ENCODE results near the gene HAAO.

Gene HAAO

DNA sequence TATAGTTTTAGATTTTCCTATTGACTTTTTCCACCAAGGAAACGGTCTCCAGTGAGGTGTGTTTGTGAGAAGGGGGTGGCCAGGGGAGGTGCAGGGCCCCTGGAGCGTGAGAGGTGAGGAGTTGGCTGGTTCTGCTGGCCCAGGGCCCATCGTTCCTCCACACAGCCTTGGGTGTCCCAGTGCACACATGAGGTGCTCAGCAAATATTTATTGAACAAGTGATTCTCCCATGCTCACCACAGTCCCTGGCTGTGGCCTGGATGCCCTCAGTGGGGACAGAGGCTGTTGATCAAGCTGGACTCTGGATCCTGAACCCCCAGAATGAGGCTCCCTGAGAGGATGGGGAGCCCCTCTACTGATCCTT is 5.0 kb downstream of the HAAO start:
- no peaks in the 10 kb centered on the region for H4K20me1 ChIP-seq (ENCODE audit: insufficient read depth, low read length, poor library complexity, severe bottlenecking)
- peaks cover 7% of the 10 kb centered on the region for H3K4me1 ChIP-seq (ENCODE audit: insufficient read depth, low read length, poor library complexity, severe bottlenecking)
- no peak overlapping the region for H3K9ac ChIP-seq (ENCODE audit: low read depth, low read length, poor library complexity, severe bottlenecking)
- no peak overlapping the region for H3K4me2 ChIP-seq (ENCODE audit: low read depth, low read length, poor library complexity, severe bottlenecking)
- H3K4me3 ChIP-seq (ENCODE audit: low read length, poor library complexity, severe bottlenecking) = no peak overlapping the region
- no peak overlapping the region for H2AFZ ChIP-seq (ENCODE audit: low read length)
- no peaks in the 10 kb centered on the region for H3K9me3 ChIP-seq (ENCODE audit: insufficient read depth, low read depth, low read length)
- no peaks in the 10 kb centered on the region for H3F3A ChIP-seq (ENCODE audit: low read depth)
- H3K9me2 ChIP-seq (replicated peaks; ENCODE audit: low read depth, low read length) = no peaks in the 10 kb centered on the region
- H3K36me3 ChIP-seq (ENCODE audit: insufficient read depth, low read length) = no peaks in the 10 kb centered on the region
- H3K79me2 ChIP-seq (ENCODE audit: insufficient read depth, low read length) = no peaks in the 10 kb centered on the region
- TF ChIP-seq EZH2phosphoT487 (IDR thresholded peaks at IDR 0.05; ENCODE audit: borderline replicate concordance) = no peak
- TF ChIP-seq, protein P1, sequence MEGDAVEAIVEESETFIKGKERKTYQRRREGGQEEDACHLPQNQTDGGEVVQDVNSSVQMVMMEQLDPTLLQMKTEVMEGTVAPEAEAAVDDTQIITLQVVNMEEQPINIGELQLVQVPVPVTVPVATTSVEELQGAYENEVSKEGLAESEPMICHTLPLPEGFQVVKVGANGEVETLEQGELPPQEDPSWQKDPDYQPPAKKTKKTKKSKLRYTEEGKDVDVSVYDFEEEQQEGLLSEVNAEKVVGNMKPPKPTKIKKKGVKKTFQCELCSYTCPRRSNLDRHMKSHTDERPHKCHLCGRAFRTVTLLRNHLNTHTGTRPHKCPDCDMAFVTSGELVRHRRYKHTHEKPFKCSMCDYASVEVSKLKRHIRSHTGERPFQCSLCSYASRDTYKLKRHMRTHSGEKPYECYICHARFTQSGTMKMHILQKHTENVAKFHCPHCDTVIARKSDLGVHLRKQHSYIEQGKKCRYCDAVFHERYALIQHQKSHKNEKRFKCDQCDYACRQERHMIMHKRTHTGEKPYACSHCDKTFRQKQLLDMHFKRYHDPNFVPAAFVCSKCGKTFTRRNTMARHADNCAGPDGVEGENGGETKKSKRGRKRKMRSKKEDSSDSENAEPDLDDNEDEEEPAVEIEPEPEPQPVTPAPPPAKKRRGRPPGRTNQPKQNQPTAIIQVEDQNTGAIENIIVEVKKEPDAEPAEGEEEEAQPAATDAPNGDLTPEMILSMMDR (conservative IDR thresholded peaks at IDR 0.05; ENCODE audit: low read length) = no peak
- H3K27me3 ChIP-seq (ENCODE audit: insufficient read depth, low read length, poor library complexity, severe bottlenecking) = no peaks in the 10 kb centered on the region

DNA sequence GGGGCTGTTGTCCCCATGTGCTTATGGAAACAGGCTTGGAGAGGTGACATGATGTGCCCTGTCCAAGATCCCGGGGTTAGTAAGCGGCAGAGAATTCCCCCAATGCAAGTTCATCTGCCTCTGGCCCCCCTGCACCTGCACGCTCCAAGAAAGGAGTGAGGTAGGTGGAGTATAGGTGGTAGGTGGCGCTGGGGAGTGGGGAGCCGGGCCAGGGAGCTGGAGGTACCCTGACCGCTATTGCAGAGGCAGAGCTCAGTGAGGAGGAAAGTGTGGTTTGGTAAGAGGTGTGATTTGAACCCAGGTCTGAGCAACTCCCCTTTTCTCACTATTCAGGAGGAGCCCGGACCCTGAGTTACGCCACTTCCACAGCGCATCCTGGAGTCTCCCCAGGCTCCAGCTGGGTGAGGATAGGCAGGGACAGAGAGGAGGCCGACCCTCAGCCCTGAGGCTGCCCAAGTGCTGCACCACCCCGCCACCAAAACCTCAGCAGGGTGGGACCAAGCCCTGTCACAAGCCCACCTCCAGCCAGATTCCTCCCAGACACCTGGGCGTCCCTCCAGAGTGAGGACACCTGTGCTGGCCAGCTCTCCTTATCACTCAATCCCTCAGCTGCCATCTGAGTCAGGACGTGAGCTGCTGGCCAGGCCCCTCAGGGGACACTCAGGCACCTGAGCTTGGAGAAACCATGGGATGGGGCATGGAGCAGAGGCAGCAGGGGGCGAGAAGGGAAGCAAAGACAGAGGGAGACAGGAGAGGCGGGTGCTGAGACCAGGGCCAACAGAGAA is 5.6 kb downstream of the HAAO start:
- H3K4me2 ChIP-seq (ENCODE audit: low read depth, low read length, poor library complexity, severe bottlenecking) = no peak overlapping the region
- H2AFZ ChIP-seq (ENCODE audit: low read length) = no peak overlapping the region
- H3F3A ChIP-seq (ENCODE audit: low read depth) = no peaks in the 10 kb centered on the region
- H3K4me1 ChIP-seq (ENCODE audit: insufficient read depth, low read length, poor library complexity, severe bottlenecking) = peaks cover 7% of the 10 kb centered on the region
- H3K36me3 ChIP-seq (ENCODE audit: insufficient read depth, low read length) = no peaks in the 10 kb centered on the region
- TF ChIP-seq, protein P1 (conservative IDR thresholded peaks at IDR 0.05; ENCODE audit: low read length) = no peak
- no peak for TF ChIP-seq EZH2phosphoT487 (IDR thresholded peaks at IDR 0.05; ENCODE audit: borderline replicate concordance)
- H3K27me3 ChIP-seq (ENCODE audit: insufficient read depth, low read length, poor library complexity, severe bottlenecking) = no peaks in the 10 kb centered on the region
- H3K4me3 ChIP-seq (ENCODE audit: low read length, poor library complexity, severe bottlenecking) = no peak overlapping the region
- H4K20me1 ChIP-seq (ENCODE audit: insufficient read depth, low read length, poor library complexity, severe bottlenecking) = no peaks in the 10 kb centered on the region
- no peaks in the 10 kb centered on the region for H3K9me3 ChIP-seq (ENCODE audit: insufficient read depth, low read depth, low read length)
- no peak overlapping the region for H3K9ac ChIP-seq (ENCODE audit: low read depth, low read length, poor library complexity, severe bottlenecking)
- no peaks in the 10 kb centered on the region for H3K79me2 ChIP-seq (ENCODE audit: insufficient read depth, low read length)
- no peaks in the 10 kb centered on the region for H3K9me2 ChIP-seq (replicated peaks; ENCODE audit: low read depth, low read length)

DNA sequence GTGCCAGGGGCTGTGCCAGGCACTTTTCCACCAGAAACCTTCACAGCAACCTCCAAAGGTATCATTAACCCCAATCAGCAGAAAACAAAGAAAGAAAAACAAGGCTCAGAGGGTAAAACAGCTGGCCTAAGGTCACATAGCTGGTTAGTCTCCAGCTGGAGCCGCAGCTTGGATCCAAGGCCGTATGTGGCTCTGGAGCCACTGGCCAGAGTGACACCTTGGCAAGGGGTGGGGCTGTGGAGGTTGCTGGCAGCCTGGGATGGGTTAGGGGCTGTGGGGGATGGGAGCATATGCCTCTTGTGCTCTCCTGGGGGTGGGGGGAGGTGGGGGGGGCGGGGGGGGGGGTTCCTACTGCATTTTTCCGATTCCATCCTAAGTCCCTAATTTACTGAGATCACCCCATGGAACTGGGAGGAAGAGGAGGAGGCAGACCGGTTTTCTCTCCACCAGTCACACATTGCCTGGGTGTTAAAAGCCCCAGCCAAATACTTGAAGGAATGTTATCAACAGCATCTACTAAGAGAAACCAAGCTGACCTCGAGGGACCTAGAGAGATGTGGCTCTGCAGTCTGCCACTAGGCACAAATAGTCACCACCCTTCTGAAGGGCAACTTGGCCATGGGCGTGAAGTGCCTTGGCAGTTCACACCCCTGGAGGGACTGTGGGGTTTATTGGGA is 8.0 kb downstream of the HAAO start:
- Histone ChIP-seq H3K4me1 (ENCODE audit: insufficient read depth, low read length, poor library complexity, severe bottlenecking) (peaks cover 7% of the 10 kb centered on the region), H3K27me3 (ENCODE audit: insufficient read depth, low read length, poor library complexity, severe bottlenecking) (no peaks in the 10 kb centered on the region), H4K20me1 (ENCODE audit: insufficient read depth, low read length, poor library complexity, severe bottlenecking) (no peaks in the 10 kb centered on the region), H3K36me3 (ENCODE audit: insufficient read depth, low read length) (no peaks in the 10 kb centered on the region), H3F3A (ENCODE audit: low read depth) (no peaks in the 10 kb centered on the region), H3K4me3 (ENCODE audit: low read length, poor library complexity, severe bottlenecking) (no peak overlapping the region), H3K79me2 (ENCODE audit: insufficient read depth, low read length) (no peaks in the 10 kb centered on the region), H3K4me2 (ENCODE audit: low read depth, low read length, poor library complexity, severe bottlenecking) (no peak overlapping the region), H3K9me2 (replicated peaks; ENCODE audit: low read depth, low read length) (no peaks in the 10 kb centered on the region), H2AFZ (ENCODE audit: low read length) (no peak overlapping the region), H3K9ac (ENCODE audit: low read depth, low read length, poor library complexity, severe bottlenecking) (no peak overlapping the region), H3K9me3 (ENCODE audit: insufficient read depth, low read depth, low read length) (no peaks in the 10 kb centered on the region)
- TF ChIP-seq, protein P1 (conservative IDR thresholded peaks at IDR 0.05; ENCODE audit: low read length) = no peak
- TF ChIP-seq EZH2phosphoT487 (IDR thresholded peaks at IDR 0.05; ENCODE audit: borderline replicate concordance) = no peak
